Measurements from ENCODE around the gene HDAC11. TPM values are rescaled to one million over a fixed set of nuclear protein-coding genes. Genes with fewer than 3 reads are reported as not detected.
"Not testable (repeated sequence)": the region's sequence is repeated elsewhere in the genome, so short reads cannot be mapped to it uniquely, and the experiment has no call there.

Gene HDAC11
- total RNA-seq, 3 donors from 2014 or later, result 14.2 to 21.7 (median 14.4) TPM

- DNase-seq (ENCODE audit: low spot score in 2 of 2), result no peak
- H3K36me3 ChIP-seq, result no peaks in the 10 kb centered on the region
- intact Hi-C loops (cut with DNase I; ENCODE audit: low total_unique reads), result no loop called here
- no peaks in the 10 kb centered on the region for H3K27me3 ChIP-seq
- no peak overlapping the region for H3K4me3 ChIP-seq
- H3K4me1 ChIP-seq, result no peaks in the 10 kb centered on the region
- no peak for TF ChIP-seq POLR2A (IDR thresholded peaks at IDR 0.05)
- no peak for TF ChIP-seq CTCF (IDR thresholded peaks at IDR 0.05)
- no peak for TF ChIP-seq POLR2AphosphoS5 (IDR thresholded peaks at IDR 0.05)
- no peak overlapping the region for H3K27ac ChIP-seq
- H3K9me3 ChIP-seq, result no peaks in the 10 kb centered on the region
Measured at GRCh38 chr3:13440204-13440817, 39.8 kb upstream of the HDAC11 start.

GRCh38 chr3:13442882-13443281 lies 37.2 kb upstream of the HDAC11 start:
- intact Hi-C loops (cut with DNase I; ENCODE audit: low total_unique reads); H3K27me3 ChIP-seq; H3K9me3 ChIP-seq; H3K4me3 ChIP-seq; H3K36me3 ChIP-seq; DNase-seq (ENCODE audit: low spot score in 2 of 2); H3K27ac ChIP-seq; H3K4me1 ChIP-seq: not testable (repeated sequence)

GRCh38 chr3:13451301-13451673 lies 28.8 kb upstream of the HDAC11 start:
- H3K4me1 ChIP-seq, result no peaks in the 10 kb centered on the region
- no peak for DNase-seq (ENCODE audit: low spot score in 2 of 2)
- no peaks in the 10 kb centered on the region for H3K27me3 ChIP-seq
- peak overlapping the region; percentile 48 to 60 (median 55) for H3K4me3 ChIP-seq
- H3K27ac ChIP-seq, result peak overlapping the region; percentile 64 to 67
- intact Hi-C loops (cut with DNase I; ENCODE audit: low total_unique reads), result no loop called here
- no peaks in the 10 kb centered on the region for H3K9me3 ChIP-seq
- TF ChIP-seq POLR2A (IDR thresholded peaks at IDR 0.05), result no peak
- H3K36me3 ChIP-seq, result no peaks in the 10 kb centered on the region

GRCh38 chr3:13452490-13453335 lies 27.4 kb upstream of the HDAC11 start:
- TF ChIP-seq POLR2AphosphoS5 (IDR thresholded peaks at IDR 0.05) (no peak), CTCF (IDR thresholded peaks at IDR 0.05) (peak; percentile 38 to 54 (median 48)), POLR2A (IDR thresholded peaks at IDR 0.05) (no peak)
- Histone ChIP-seq H3K4me3 (peak overlapping the region; percentile 48 to 60 (median 55)), H3K27me3 (no peaks in the 10 kb centered on the region), H3K9me3 (no peaks in the 10 kb centered on the region), H3K27ac (peak overlapping the region; percentile 64 to 67), H3K36me3 (no peaks in the 10 kb centered on the region), H3K4me1 (no peaks in the 10 kb centered on the region)
- no peak for DNase-seq (ENCODE audit: low spot score in 2 of 2)
- intact Hi-C loops (cut with DNase I; ENCODE audit: low total_unique reads), result no loop called here

- intact Hi-C loops (cut with DNase I; ENCODE audit: low total_unique reads), result no loop called here
- Histone ChIP-seq H3K27me3 (no peaks in the 10 kb centered on the region), H3K36me3 (no peaks in the 10 kb centered on the region), H3K9me3 (no peaks in the 10 kb centered on the region), H3K4me3 (no peak overlapping the region), H3K27ac (peak overlapping the region; percentile 25 to 57), H3K4me1 (no peaks in the 10 kb centered on the region)
- TF ChIP-seq POLR2A (IDR thresholded peaks at IDR 0.05), result no peak
- no peak for TF ChIP-seq POLR2AphosphoS5 (IDR thresholded peaks at IDR 0.05)
- no peak for TF ChIP-seq CTCF (IDR thresholded peaks at IDR 0.05)
- DNase-seq (ENCODE audit: low spot score in 2 of 2), result no peak
Measured at GRCh38 chr3:13455644-13456043, 24.5 kb upstream of the HDAC11 start.

- H3K27me3 ChIP-seq, result no peaks in the 10 kb centered on the region
- no peak overlapping the region for H3K4me3 ChIP-seq
- H3K36me3 ChIP-seq, result no peaks in the 10 kb centered on the region
- no peaks in the 10 kb centered on the region for H3K9me3 ChIP-seq
- intact Hi-C loops (cut with DNase I; ENCODE audit: low total_unique reads), result no loop called here
- H3K27ac ChIP-seq, result no peak overlapping the region
- TF ChIP-seq CTCF (IDR thresholded peaks at IDR 0.05) (no peak), POLR2AphosphoS5 (IDR thresholded peaks at IDR 0.05) (no peak), POLR2A (IDR thresholded peaks at IDR 0.05) (no peak)
- no peaks in the 10 kb centered on the region for H3K4me1 ChIP-seq
- no peak for DNase-seq (ENCODE audit: low spot score in 2 of 2)
Measured at GRCh38 chr3:13457593-13457992, 22.5 kb upstream of the HDAC11 start.
